WTC11 (cell line): Measurements from ENCODE around the gene ADAM11.

Source experiments
- SP1 ChIP-seq: sonication (generic); formaldehyde crosslinking; conservative IDR thresholded peaks from 2 replicates; pipeline ENCODE4 v1.8.1; 2022; ENCODE audit warnings: missing genetic modification reagents
- ZNF423 ChIP-seq: fragments of 250-450 bp; sonication (Bioruptor Pico); IDR thresholded peaks from 2 replicates; pipeline ENCODE4 v2.1.2; 2022; ENCODE audit warnings: mild to moderate bottlenecking, moderate library complexity
- ZNF671 ChIP-seq: fragments of 250-450 bp; sonication (Bioruptor Pico); IDR thresholded peaks from 2 replicates; pipeline ENCODE4 v1.8.0; 2021; ENCODE audit warnings: mild to moderate bottlenecking
- TF ChIP-seq, protein P1 (sequence below): fragments of 200-600 bp; IDR thresholded peaks from 2 replicates; pipeline ENCODE4 v1.8.0; 2022; ENCODE audit warnings: antibody characterized with exemption
- TF ChIP-seq, protein P2 (sequence below): sonication (generic); formaldehyde crosslinking; IDR thresholded peaks from 2 replicates; pipeline ENCODE4 v1.8.1; 2022; ENCODE audit warnings: missing genetic modification reagents, borderline replicate concordance

DNA sequence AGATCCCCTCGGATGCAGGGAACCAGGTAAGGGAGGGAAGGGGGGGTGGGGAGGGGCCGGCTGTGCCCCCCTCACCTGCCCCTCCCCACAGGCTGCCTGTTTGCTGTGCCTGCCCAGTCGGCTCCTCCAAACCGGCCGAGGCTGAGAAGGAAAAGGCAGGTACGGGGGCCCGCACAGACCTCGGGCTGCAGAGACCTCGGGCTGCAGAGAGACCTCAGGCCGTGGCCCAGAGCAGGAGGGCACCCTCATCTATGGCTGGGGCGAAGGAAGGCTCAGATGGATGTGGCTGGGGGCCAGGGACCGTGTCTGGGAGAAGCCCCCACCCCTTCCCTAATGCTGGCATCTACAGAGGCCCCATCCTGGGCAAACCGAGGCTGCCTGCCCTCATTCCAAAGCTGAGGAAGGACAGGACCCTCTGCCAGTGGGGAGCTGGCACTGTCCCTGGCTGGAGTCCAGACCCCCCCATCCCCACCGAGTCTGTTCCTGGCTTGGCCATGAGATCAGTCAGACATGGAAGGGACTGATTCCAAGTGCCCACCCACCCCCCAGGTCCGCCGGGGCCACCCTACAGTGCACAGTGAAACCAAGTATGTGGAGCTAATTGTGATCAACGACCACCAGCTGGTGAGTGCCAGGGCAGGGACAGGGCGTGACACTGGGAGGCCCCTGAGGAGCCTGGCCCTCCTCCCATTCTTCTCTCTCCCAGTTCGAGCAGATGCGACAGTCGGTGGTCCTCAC lies 13.7 kb downstream of the ADAM11 start:
- TF ChIP-seq ZNF423 (CRISPR knock-in tag) (no peak), SP1 (CRISPR knock-in tag) (no peak), ZNF671 (CRISPR knock-in tag) (no peak)
- TF ChIP-seq, protein P1, sequence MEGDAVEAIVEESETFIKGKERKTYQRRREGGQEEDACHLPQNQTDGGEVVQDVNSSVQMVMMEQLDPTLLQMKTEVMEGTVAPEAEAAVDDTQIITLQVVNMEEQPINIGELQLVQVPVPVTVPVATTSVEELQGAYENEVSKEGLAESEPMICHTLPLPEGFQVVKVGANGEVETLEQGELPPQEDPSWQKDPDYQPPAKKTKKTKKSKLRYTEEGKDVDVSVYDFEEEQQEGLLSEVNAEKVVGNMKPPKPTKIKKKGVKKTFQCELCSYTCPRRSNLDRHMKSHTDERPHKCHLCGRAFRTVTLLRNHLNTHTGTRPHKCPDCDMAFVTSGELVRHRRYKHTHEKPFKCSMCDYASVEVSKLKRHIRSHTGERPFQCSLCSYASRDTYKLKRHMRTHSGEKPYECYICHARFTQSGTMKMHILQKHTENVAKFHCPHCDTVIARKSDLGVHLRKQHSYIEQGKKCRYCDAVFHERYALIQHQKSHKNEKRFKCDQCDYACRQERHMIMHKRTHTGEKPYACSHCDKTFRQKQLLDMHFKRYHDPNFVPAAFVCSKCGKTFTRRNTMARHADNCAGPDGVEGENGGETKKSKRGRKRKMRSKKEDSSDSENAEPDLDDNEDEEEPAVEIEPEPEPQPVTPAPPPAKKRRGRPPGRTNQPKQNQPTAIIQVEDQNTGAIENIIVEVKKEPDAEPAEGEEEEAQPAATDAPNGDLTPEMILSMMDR, result no peak
- TF ChIP-seq, protein P2, sequence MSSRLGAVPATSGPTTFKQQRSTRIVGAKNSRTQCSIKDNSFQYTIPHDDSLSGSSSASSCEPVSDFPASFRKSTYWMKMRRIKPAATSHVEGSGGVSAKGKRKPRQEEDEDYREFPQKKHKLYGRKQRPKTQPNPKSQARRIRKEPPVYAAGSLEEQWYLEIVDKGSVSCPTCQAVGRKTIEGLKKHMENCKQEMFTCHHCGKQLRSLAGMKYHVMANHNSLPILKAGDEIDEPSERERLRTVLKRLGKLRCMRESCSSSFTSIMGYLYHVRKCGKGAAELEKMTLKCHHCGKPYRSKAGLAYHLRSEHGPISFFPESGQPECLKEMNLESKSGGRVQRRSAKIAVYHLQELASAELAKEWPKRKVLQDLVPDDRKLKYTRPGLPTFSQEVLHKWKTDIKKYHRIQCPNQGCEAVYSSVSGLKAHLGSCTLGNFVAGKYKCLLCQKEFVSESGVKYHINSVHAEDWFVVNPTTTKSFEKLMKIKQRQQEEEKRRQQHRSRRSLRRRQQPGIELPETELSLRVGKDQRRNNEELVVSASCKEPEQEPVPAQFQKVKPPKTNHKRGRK (CRISPR knock-in tag), result no peak
